ENCODE measurements around the gene MST1R. TPM values are rescaled to one million over a fixed set of nuclear protein-coding genes. Genes with fewer than 3 reads are reported as not detected.

The MST1R gene
- total RNA-seq, 1 donor from 2014 or later = not detected

DNA sequence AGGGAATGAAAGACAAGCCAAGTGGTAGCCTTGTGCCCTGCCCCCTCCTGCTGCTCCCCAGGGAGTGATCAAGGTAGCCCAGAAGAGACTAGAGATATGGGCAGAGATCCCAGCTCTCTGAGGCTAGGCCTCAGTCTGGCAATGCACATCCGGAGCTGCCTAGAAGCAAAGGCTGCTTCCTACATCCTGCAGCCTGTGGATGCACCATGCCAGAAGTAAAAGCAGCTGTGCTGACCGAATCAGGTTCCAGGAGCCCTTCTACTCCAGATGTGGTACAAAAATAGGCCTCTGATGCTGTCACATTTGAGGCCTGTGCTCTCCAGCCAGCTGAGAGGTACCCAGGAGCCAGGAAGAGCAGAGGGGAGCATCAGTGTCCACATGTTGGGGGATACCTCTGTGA is 63.3 kb downstream of the MST1R start:
- Histone ChIP-seq H3K36me3 (no peaks in the 10 kb centered on the region), H3K4me3 (no peak overlapping the region), H3K4me1 (peaks cover 0 to 4% of the 10 kb centered on the region in 2 donors), H3K9me3 (no peaks in the 10 kb centered on the region), H3K27ac (no peak overlapping the region), H3K27me3 (no peaks in the 10 kb centered on the region)
- DNase-seq (ENCODE audit: low spot score in 2 of 2) = no peak
- TF ChIP-seq, protein P1, sequence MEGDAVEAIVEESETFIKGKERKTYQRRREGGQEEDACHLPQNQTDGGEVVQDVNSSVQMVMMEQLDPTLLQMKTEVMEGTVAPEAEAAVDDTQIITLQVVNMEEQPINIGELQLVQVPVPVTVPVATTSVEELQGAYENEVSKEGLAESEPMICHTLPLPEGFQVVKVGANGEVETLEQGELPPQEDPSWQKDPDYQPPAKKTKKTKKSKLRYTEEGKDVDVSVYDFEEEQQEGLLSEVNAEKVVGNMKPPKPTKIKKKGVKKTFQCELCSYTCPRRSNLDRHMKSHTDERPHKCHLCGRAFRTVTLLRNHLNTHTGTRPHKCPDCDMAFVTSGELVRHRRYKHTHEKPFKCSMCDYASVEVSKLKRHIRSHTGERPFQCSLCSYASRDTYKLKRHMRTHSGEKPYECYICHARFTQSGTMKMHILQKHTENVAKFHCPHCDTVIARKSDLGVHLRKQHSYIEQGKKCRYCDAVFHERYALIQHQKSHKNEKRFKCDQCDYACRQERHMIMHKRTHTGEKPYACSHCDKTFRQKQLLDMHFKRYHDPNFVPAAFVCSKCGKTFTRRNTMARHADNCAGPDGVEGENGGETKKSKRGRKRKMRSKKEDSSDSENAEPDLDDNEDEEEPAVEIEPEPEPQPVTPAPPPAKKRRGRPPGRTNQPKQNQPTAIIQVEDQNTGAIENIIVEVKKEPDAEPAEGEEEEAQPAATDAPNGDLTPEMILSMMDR (IDR thresholded peaks at IDR 0.05) = no peak
- intact Hi-C loops (cut with DNase I) = no loop called here

DNA sequence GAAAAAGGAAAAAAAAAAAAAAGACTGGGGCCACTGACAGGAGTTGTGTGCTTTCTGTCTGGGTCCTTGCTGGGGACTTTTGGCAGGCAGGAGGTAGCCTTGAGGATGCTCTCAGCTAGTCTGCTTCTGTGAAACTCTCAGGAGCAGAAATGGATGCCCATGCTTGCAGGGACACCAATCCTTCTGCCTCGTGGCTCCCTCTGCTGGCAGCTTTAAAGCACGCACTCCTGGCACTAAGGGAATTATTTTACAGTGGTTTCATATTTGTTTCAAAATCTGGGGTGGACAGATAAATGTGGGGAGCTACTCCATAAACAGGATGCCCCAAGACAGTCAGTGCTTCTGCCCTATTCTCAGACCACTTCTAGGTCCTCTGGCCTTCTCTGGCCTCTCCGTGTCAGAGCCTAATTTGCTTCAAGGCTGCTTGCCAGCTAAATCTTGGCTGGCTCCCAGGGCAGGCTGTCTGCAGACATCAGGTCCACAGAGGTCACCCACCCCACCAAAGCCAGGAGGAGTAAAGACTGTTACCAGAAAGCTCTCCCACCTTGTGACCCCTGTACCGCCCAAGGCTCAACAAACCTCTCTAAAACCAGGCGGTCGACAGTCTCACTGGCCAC is 64.4 kb downstream of the MST1R start:
- no peak overlapping the region for H3K27ac ChIP-seq
- no peak overlapping the region for H3K4me3 ChIP-seq
- DNase-seq (ENCODE audit: low spot score in 2 of 2) = peak; percentile 25 to 89
- peaks cover 0 to 4% of the 10 kb centered on the region in 2 donors for H3K4me1 ChIP-seq
- TF ChIP-seq, protein P1 (IDR thresholded peaks at IDR 0.05) = peak; percentile 84 to 93 (median 93)
- no peaks in the 10 kb centered on the region for H3K9me3 ChIP-seq
- H3K27me3 ChIP-seq = no peaks in the 10 kb centered on the region
- no peaks in the 10 kb centered on the region for H3K36me3 ChIP-seq
- intact Hi-C loops (cut with DNase I) = loop anchor here (1.0 to 2.0 kb wide), 4 partner anchors 37 to 300 kb away; no protein-coding TSS in a partner anchor

Other genes starting within 250 kb of the MST1R start
- 79.5 TPM for gene APEH, start 229.5 kb downstream of the MST1R start, total RNA-seq
- gene MST1, start 214.4 kb downstream of the MST1R start, total RNA-seq = 12.6 TPM
- gene RNF123, start 214.3 kb downstream of the MST1R start, total RNA-seq = 33.1 TPM
- 0.43 TPM for gene AMIGO3, start 184.2 kb downstream of the MST1R start, total RNA-seq
- 16.4 TPM for gene GMPPB, start 179.9 kb downstream of the MST1R start, total RNA-seq
- gene IP6K1, start 117.3 kb downstream of the MST1R start, total RNA-seq = 33.8 TPM
- not detected for gene CDHR4, start 104.0 kb downstream of the MST1R start, total RNA-seq
- not detected for gene INKA1, start 100.6 kb downstream of the MST1R start, total RNA-seq
- gene UBA7, start 89.9 kb downstream of the MST1R start, total RNA-seq = 56.1 TPM
- gene TRAIP, start 47.3 kb downstream of the MST1R start, total RNA-seq = not detected
- not detected for gene CAMKV, start 34.0 kb downstream of the MST1R start, total RNA-seq
- gene MON1A, start 25.9 kb upstream of the MST1R start, total RNA-seq = 13.0 TPM
- 84.7 TPM for gene RBM6, start 36.3 kb upstream of the MST1R start, total RNA-seq
- 105 TPM for gene RBM5, start 185.0 kb upstream of the MST1R start, total RNA-seq